ENCODE data around the gene FRMPD4.
"Not testable (repeated sequence)": the region's sequence is repeated elsewhere in the genome, so short reads cannot be mapped to it uniquely, and the experiment has no call there.

FRMPD4 gene

GRCh38 chrX:12446342-12447075 is 308.2 kb downstream of the FRMPD4 start:
- peak; percentile 48 for DNase-seq

- DNase-seq, result peak; percentile 87
These were observed 309.3 kb downstream of the FRMPD4 start for GRCh38 chrX:12447448-12448064.

GRCh38 chrX:12452268-12452667 is 314.0 kb downstream of the FRMPD4 start:
- DNase-seq, result no peak

DNA sequence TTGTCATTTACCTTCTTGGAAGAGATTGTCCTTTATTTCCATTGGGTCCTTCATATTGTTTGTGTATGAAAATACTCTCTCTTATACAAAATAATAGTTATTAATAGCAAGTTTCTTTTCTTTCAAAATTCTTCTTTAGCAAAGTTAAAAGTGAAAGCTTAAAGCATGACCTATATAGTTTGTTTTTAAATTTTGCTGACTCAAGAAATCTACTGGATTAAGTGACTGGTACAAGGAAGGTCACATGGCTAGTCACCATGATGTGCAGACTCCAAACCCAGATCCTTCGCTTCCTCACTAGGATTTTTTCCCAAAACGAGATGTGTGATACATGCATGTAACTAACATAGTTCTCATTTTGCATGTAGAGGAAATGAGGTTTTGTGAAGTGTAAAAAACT is 322.7 kb downstream of the FRMPD4 start:
- no peak for DNase-seq

GRCh38 chrX:12463052-12463451 is 324.8 kb downstream of the FRMPD4 start:
- DNase-seq, result no peak

GRCh38 chrX:12463873-12464272 is 325.6 kb downstream of the FRMPD4 start:
- DNase-seq, result no peak

DNA sequence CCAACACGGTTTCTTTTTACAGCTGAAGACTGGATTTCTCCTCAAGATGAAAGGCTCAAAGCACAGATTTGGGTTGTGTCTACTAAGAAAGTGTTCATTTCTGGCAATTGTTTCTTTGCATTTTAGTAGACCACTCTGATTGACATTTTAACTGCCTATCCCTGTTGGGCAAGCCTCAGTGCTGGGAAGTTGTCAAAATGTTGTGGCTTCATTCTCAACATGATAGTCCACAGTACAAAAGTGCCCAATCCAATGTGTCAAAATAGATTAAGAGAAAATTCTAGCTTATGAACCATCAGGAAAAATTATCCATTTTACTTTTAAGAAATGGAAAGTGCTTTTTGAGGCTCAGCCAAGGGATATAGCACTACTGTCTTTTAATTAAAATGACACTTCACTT is 329.0 kb downstream of the FRMPD4 start:
- no peak for DNase-seq

DNA sequence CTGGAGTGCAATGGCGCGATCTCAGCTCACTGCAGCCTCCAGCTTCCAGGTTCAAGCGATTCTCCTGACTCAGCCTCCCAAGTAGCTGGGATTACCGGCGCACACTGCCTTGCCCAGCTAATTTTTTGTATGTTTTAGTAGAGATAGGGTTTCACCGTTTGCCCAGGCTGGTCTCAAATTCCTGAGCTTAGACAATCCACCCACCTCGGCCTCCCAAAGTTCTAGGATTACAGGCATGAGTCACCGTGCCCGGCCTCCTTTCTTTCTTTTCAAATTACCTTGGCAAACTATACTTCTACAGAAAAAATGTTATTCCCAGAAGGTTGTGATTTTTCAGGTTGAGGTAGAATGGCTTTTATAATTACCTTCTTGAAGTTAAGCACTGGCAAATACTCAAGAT is 331.0 kb downstream of the FRMPD4 start:
- no peak for DNase-seq

DNA sequence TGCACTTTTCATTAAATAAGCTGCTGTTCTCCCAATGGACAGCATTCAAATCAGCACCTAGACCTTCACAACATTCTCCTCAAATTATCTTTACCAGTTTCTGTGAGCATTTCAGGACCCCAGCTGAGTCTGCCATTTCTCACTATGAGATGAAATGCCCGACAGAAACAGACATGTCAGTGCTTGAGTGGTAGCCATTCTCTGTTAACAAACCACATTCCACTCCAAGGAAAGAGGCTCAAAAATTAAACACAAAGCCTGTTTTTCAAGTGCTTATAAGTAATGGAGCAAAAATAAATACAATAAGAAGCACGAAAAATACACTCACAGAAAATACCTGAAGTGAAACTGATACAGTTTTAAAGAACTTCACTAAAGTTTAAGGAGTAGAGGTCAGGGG is 332.8 kb downstream of the FRMPD4 start:
- DNase-seq, result no peak

DNA sequence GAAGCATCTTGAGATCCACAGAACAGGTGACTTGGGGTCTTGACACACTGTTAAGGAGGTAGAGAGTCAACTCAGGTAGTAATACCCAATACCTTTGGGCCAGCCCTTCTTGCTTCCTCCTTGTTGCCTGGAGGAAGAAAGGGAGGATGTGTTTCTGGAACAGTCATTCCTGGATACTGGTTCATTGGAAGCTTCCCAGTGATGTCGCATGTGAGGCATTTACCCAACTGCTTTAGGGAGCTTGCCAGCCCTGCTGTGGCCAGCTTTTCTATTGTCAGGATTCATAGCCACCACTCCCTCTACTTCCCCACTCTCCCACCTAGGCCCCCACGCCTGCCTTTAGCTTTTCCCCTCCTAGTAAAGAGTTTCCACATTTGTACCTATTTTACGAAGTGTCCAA is 342.7 kb downstream of the FRMPD4 start:
- DNase-seq, result peak; percentile 12

GRCh38 chrX:12488220-12488619 is 349.9 kb downstream of the FRMPD4 start:
- peak; percentile 16 for DNase-seq

DNA sequence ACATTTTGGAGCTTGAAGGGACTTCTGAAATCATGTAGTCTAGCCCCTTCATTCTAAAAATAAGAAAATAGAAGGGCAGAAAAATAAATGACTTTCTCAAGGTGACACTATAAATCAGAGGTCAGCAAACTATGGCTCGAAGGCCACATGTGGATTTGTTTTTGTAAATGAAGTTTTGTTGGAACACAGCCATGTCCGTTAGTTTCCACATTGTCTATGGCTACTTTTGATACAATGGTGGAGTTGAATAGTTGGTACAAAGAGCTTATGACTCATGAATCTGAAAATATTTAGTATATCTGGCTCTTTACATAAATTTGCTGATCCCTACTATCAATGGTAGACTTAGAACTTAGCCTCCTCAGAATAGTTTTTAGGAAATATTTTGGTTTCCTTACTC is 350.5 kb downstream of the FRMPD4 start:
- DNase-seq, result no peak

DNA sequence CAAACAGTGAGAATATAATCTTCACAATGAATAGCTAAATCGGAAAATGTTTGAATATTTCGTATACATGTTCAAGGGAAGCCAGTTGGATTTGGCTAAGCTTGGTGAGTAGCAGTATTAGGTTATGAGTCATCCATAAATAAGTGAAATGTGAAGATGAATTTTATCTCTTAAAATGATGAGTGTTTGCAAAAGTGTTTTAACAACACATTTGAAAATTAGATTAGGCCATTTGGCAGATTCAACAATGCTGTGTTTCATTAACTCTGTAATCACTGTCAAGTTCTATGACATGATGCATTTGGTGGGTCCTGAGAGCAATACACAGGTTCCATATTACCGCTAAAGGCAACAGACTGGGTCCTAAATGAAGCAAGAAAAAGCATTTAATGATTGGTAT is 351.1 kb downstream of the FRMPD4 start:
- no peak for DNase-seq

- DNase-seq, result no peak
These were observed 356.3 kb downstream of the FRMPD4 start for GRCh38 chrX:12494400-12495138.

- no peak for DNase-seq
These were observed 358.1 kb downstream of the FRMPD4 start for GRCh38 chrX:12496343-12496742.

GRCh38 chrX:12497832-12498591 is 359.7 kb downstream of the FRMPD4 start:
- no peak for DNase-seq

DNA sequence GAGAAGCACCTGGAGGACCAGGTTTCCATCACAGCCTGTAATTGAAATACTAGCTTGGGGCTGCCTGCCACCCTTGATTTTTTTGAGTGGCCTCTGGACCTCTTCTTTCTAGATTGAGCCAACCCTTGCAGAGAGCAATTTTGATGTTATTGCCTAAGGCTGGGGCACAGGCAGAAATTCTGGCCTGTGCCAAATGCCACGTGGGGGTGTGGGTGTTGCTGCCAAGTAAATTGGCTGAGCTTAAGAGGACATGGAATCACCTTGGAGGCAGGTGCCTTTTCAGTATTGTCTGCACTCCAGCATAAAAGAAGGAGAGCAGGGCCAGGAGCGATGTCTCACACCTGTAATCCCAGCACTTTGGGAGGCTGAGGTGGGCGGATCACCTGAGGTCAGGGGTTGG is 366.9 kb downstream of the FRMPD4 start:
- DNase-seq, result no peak

DNA sequence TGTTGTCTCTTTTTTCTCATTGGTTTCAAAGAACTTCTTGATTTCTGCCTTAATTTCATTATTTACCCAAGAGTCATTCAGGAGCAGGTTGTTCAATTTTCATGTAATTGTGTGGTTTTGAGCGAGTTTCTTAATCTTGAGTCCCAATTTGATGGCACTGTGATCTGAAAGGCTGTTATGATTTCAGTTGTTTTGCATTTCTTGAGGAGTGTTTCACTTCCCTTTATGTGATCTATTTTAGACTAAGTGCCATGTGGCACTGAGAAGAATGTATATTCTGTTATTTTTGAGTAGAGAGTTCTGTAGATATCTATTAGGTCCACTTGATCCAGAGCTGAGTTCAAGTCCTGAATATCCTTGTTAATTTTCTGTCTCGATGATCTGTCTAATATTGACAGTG is 377.1 kb downstream of the FRMPD4 start:
- DNase-seq, result not testable (repeated sequence)

DNA sequence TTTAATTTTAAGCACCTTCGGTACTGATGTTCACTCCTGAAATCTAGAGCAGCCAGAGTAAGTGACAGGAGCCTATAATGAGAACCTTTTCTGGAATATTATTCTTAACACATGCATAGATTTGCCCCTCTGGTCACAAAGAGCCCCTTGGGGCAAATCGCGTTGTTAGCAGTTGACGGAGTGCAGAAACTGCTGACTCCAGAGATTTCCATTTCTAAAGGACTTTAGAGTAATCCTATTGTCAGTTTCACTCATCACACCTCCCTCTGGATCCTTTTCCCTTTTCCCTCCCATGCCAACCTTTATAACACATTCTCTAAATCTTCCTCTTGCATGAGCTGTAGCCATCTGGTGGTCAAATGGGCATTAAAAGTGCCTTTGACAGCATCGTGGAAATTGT is 388.0 kb downstream of the FRMPD4 start:
- DNase-seq, result no peak

- not testable (repeated sequence) for DNase-seq
These were observed 399.8 kb downstream of the FRMPD4 start for GRCh38 chrX:12538096-12538495.

- not testable (repeated sequence) for DNase-seq
These were observed 404.0 kb downstream of the FRMPD4 start for GRCh38 chrX:12542251-12542650.

DNA sequence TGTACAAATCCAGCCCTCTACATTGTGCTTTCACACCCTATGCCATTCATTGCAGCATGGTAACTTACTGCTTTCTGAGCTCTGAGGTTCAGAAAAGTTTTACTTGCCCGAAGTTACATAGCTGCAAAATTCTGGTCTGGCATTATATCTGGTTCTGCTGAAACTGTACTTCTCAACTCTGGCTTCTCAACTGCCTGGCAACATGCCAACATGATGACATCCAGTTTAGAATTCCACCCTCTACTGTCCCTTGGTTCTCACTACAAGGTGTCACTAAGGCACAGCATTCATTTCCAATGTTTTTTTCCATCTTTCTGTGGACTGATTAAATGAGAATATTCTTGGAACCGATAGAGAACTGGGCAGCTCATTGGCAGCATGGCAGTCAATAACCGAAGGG is 410.1 kb downstream of the FRMPD4 start:
- DNase-seq, result no peak

- DNase-seq, result peak; percentile 25
These were observed 410.5 kb downstream of the FRMPD4 start for GRCh38 chrX:12548746-12549145.
